SK-N-SH (cell line): ENCODE measurements around the gene ARMH4.

Experiments
- NFIC ChIP-seq: IDR thresholded peaks from 2 replicates; pipeline ENCODE4 v1.4.0; 2012; ENCODE audit warnings: borderline replicate concordance
- POLR2AphosphoS5 ChIP-seq: IDR thresholded peaks from 2 replicates; pipeline ENCODE4 v1.6.1; 2012; ENCODE audit warnings: low read depth, low read length
- RAD21 ChIP-seq: IDR thresholded peaks from 2 replicates; pipeline ENCODE4 v1.6.1; 2012; ENCODE audit warnings: mild to moderate bottlenecking, low read length
- RFX5 ChIP-seq: IDR thresholded peaks from 2 replicates; pipeline ENCODE4 v1.6.1; 2012; ENCODE audit warnings: mild to moderate bottlenecking, improper control_type of control experiment, low read length
- TAF1 ChIP-seq: IDR thresholded peaks from 2 replicates; pipeline ENCODE4 v1.6.1; 2012; ENCODE audit warnings: low read depth, mild to moderate bottlenecking, low read length, moderate library complexity, borderline replicate concordance
- YY1 ChIP-seq: IDR thresholded peaks from 2 replicates; pipeline ENCODE4 v1.4.0; 2012; ENCODE audit warnings: low read depth, mild to moderate bottlenecking
- TF ChIP-seq, protein P1 (sequence below): fragments of 200-600 bp; sonication (generic); IDR thresholded peaks from 2 replicates; pipeline ENCODE4 v1.6.1; 2017; ENCODE audit warnings: antibody characterized with exemption, mild to moderate bottlenecking, moderate library complexity
- TF ChIP-seq, protein P2 (sequence below): IDR thresholded peaks from 2 replicates; pipeline ENCODE4 v1.6.1; 2012; ENCODE audit warnings: mild to moderate bottlenecking, low read depth, low read length, moderate library complexity

DNA sequence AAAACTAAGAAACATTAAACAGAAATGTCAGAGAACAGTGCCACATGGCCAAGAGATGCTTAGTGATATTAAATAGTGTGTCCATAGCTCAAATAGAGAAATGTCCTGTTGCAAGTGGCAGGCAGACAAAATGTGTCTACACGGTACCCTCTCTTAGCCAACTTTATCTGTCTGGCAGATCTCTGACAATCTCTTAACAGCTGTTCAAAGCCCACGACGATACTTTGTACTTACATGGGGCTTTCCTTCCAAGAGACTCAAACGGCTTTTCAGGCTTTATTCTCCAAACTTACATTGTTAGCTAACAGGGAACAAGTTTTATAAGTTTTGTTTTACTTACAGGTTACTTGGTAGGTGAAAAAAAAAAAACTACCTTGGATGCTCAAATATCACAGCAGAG is 45.6 kb downstream of the ARMH4 start:
- TF ChIP-seq TAF1, result no peak
- TF ChIP-seq RAD21, result no peak
- TF ChIP-seq, protein P1, sequence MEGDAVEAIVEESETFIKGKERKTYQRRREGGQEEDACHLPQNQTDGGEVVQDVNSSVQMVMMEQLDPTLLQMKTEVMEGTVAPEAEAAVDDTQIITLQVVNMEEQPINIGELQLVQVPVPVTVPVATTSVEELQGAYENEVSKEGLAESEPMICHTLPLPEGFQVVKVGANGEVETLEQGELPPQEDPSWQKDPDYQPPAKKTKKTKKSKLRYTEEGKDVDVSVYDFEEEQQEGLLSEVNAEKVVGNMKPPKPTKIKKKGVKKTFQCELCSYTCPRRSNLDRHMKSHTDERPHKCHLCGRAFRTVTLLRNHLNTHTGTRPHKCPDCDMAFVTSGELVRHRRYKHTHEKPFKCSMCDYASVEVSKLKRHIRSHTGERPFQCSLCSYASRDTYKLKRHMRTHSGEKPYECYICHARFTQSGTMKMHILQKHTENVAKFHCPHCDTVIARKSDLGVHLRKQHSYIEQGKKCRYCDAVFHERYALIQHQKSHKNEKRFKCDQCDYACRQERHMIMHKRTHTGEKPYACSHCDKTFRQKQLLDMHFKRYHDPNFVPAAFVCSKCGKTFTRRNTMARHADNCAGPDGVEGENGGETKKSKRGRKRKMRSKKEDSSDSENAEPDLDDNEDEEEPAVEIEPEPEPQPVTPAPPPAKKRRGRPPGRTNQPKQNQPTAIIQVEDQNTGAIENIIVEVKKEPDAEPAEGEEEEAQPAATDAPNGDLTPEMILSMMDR, result no peak
- TF ChIP-seq, protein P2, sequence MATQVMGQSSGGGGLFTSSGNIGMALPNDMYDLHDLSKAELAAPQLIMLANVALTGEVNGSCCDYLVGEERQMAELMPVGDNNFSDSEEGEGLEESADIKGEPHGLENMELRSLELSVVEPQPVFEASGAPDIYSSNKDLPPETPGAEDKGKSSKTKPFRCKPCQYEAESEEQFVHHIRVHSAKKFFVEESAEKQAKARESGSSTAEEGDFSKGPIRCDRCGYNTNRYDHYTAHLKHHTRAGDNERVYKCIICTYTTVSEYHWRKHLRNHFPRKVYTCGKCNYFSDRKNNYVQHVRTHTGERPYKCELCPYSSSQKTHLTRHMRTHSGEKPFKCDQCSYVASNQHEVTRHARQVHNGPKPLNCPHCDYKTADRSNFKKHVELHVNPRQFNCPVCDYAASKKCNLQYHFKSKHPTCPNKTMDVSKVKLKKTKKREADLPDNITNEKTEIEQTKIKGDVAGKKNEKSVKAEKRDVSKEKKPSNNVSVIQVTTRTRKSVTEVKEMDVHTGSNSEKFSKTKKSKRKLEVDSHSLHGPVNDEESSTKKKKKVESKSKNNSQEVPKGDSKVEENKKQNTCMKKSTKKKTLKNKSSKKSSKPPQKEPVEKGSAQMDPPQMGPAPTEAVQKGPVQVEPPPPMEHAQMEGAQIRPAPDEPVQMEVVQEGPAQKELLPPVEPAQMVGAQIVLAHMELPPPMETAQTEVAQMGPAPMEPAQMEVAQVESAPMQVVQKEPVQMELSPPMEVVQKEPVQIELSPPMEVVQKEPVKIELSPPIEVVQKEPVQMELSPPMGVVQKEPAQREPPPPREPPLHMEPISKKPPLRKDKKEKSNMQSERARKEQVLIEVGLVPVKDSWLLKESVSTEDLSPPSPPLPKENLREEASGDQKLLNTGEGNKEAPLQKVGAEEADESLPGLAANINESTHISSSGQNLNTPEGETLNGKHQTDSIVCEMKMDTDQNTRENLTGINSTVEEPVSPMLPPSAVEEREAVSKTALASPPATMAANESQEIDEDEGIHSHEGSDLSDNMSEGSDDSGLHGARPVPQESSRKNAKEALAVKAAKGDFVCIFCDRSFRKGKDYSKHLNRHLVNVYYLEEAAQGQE, result no peak
- TF ChIP-seq NFIC, result no peak
- no peak for TF ChIP-seq RFX5
- TF ChIP-seq POLR2AphosphoS5, result no peak
- TF ChIP-seq YY1, result no peak
